Activated naive CD8-positive, alpha-beta T cell treated with anti-CD3 and anti-CD28 coated beads for 36 hours (primary cell): ENCODE measurements around the gene AVPR1A. TPM values are rescaled to one million over a fixed set of nuclear protein-coding genes. Genes with fewer than 3 reads are reported as not detected.
"Not testable (repeated sequence)": the region's sequence is repeated elsewhere in the genome, so short reads cannot be mapped to it uniquely, and the experiment has no call there.

ENCODE experiments used
- DNase-seq: peaks from one replicate; pipeline ENCODE4 v3.0.0; 2021
- H3K27ac Mint-ChIP-seq: one replicate; pipeline ENCODE4 v1.8.0; 2022; ENCODE audit warnings: mild to moderate bottlenecking, moderate library complexity, mixed read lengths
- H3K27me3 Mint-ChIP-seq: one replicate; pipeline ENCODE4 v1.8.0; 2022; ENCODE audit warnings: mild to moderate bottlenecking, mixed read lengths
- H3K36me3 Mint-ChIP-seq: one replicate; pipeline ENCODE4 v1.8.0; 2021; ENCODE audit warnings: mild to moderate bottlenecking, mixed read lengths
- H3K4me1 Mint-ChIP-seq: one replicate; pipeline ENCODE4 v1.8.0; 2021; ENCODE audit warnings: mixed read lengths
- H3K4me3 Mint-ChIP-seq: one replicate; pipeline ENCODE4 v1.8.0; 2022; ENCODE audit warnings: mild to moderate bottlenecking, moderate library complexity, mixed read lengths
- H3K9me3 Mint-ChIP-seq: one replicate; pipeline ENCODE4 v1.8.0; 2022; ENCODE audit warnings: mixed read lengths
- total RNA-seq, 2 experiments: library from RNA; stranded (reverse); gene quantifications; one replicate each; pipeline ENCODE4 v1.2.3, GENCODE V29; 2021

Gene AVPR1A
- total RNA-seq: not detected

GRCh38 chr12:63150713-63151622 lies at the start of gene AVPR1A:
Gene AVPR1A, minus strand, starts transcription at chr12:63151201. Its CDS starts 365 bp downstream, at chr12:63150836.
- Mint-ChIP-seq H3K9me3 (no peaks in the 10 kb centered on the region), H3K27ac (no peak within 1 kb of the TSS), H3K4me1 (peaks cover 10% of the 10 kb centered on the region), H3K27me3 (peaks cover 71% of the 10 kb centered on the region), H3K36me3 (no peaks in the 10 kb centered on the region), H3K4me3 (peak within 1 kb of the TSS; percentile 53)
- DNase-seq: peak; percentile 1

GRCh38 chr12:63196168-63196567 lies 45.2 kb upstream of the AVPR1A start:
- Mint-ChIP-seq H3K27me3 (no peaks in the 10 kb centered on the region), H3K4me1 (no peaks in the 10 kb centered on the region), H3K36me3 (no peaks in the 10 kb centered on the region), H3K9me3 (peaks cover 1% of the 10 kb centered on the region), H3K27ac (no peak overlapping the region), H3K4me3 (no peak overlapping the region)
- DNase-seq: no peak

- Mint-ChIP-seq H3K36me3 (peaks cover 6% of the 10 kb centered on the region), H3K4me3 (no peak overlapping the region), H3K27me3 (no peaks in the 10 kb centered on the region), H3K27ac (no peak overlapping the region), H3K4me1 (no peaks in the 10 kb centered on the region), H3K9me3 (peaks cover 32% of the 10 kb centered on the region)
- no peak for DNase-seq
These were observed 28.2 kb upstream of the AVPR1A start for GRCh38 chr12:63179224-63179623.

GRCh38 chr12:63170321-63170720 lies 19.3 kb upstream of the AVPR1A start:
- no peak for DNase-seq
- Mint-ChIP-seq H3K4me3 (no peak overlapping the region), H3K36me3 (peaks cover 3% of the 10 kb centered on the region), H3K9me3 (peaks cover 3% of the 10 kb centered on the region), H3K27ac (no peak overlapping the region), H3K27me3 (peaks cover 3% of the 10 kb centered on the region), H3K4me1 (no peaks in the 10 kb centered on the region)

GRCh38 chr12:63167741-63168140 lies 16.7 kb upstream of the AVPR1A start:
- not testable (repeated sequence) for H3K27me3 Mint-ChIP-seq, H3K36me3 Mint-ChIP-seq, H3K4me3 Mint-ChIP-seq, DNase-seq, H3K27ac Mint-ChIP-seq, H3K9me3 Mint-ChIP-seq, H3K4me1 Mint-ChIP-seq

GRCh38 chr12:63164911-63165310 lies 13.9 kb upstream of the AVPR1A start:
- no peaks in the 10 kb centered on the region for H3K36me3 Mint-ChIP-seq
- peaks cover 10% of the 10 kb centered on the region for H3K27me3 Mint-ChIP-seq
- H3K27ac Mint-ChIP-seq: no peak overlapping the region
- H3K4me1 Mint-ChIP-seq: no peaks in the 10 kb centered on the region
- no peak for DNase-seq
- H3K4me3 Mint-ChIP-seq: no peak overlapping the region
- no peaks in the 10 kb centered on the region for H3K9me3 Mint-ChIP-seq

DNA sequence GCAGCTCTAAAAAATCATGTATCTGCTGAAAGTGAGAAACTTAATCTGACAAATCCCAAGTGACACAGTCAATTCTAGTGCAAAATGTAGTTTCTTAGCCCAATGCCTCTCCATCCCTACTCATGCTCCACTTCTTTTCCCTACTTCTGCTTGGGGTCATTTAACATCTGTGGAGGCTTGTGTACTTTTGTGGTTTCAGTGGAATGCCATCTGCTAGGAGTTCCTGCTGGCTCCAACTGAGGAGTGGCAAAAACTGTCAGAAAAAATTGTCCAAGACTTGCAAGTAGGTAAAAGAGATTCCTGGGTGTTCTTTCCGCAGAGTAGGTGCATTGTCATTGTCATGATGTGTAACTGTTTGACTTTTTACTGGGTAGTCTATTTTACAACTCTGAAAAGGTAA lies 12.5 kb upstream of the AVPR1A start:
- Mint-ChIP-seq H3K4me1 (no peaks in the 10 kb centered on the region), H3K36me3 (no peaks in the 10 kb centered on the region), H3K27me3 (peaks cover 10% of the 10 kb centered on the region), H3K9me3 (no peaks in the 10 kb centered on the region), H3K27ac (no peak overlapping the region), H3K4me3 (no peak overlapping the region)
- no peak for DNase-seq

- Mint-ChIP-seq H3K27ac (no peak overlapping the region), H3K36me3 (no peaks in the 10 kb centered on the region), H3K27me3 (peaks cover 43% of the 10 kb centered on the region), H3K4me1 (peaks cover 8% of the 10 kb centered on the region), H3K4me3 (no peak overlapping the region), H3K9me3 (no peaks in the 10 kb centered on the region)
- DNase-seq: no peak
These were observed 4.4 kb upstream of the AVPR1A start for GRCh38 chr12:63155375-63155774.

- Mint-ChIP-seq H3K4me1 (peaks cover 10% of the 10 kb centered on the region), H3K4me3 (no peak overlapping the region), H3K9me3 (no peaks in the 10 kb centered on the region), H3K36me3 (no peaks in the 10 kb centered on the region), H3K27me3 (peaks cover 51% of the 10 kb centered on the region), H3K27ac (no peak overlapping the region)
- DNase-seq: no peak
These were observed 3.6 kb upstream of the AVPR1A start for GRCh38 chr12:63154560-63154959.

- no peaks in the 10 kb centered on the region for H3K36me3 Mint-ChIP-seq
- peaks cover 65% of the 10 kb centered on the region for H3K27me3 Mint-ChIP-seq
- H3K4me3 Mint-ChIP-seq: no peak overlapping the region
- no peak overlapping the region for H3K27ac Mint-ChIP-seq
- no peak for DNase-seq
- peaks cover 10% of the 10 kb centered on the region for H3K4me1 Mint-ChIP-seq
- no peaks in the 10 kb centered on the region for H3K9me3 Mint-ChIP-seq
These were observed 1.3 kb upstream of the AVPR1A start for GRCh38 chr12:63152321-63152700.

DNA sequence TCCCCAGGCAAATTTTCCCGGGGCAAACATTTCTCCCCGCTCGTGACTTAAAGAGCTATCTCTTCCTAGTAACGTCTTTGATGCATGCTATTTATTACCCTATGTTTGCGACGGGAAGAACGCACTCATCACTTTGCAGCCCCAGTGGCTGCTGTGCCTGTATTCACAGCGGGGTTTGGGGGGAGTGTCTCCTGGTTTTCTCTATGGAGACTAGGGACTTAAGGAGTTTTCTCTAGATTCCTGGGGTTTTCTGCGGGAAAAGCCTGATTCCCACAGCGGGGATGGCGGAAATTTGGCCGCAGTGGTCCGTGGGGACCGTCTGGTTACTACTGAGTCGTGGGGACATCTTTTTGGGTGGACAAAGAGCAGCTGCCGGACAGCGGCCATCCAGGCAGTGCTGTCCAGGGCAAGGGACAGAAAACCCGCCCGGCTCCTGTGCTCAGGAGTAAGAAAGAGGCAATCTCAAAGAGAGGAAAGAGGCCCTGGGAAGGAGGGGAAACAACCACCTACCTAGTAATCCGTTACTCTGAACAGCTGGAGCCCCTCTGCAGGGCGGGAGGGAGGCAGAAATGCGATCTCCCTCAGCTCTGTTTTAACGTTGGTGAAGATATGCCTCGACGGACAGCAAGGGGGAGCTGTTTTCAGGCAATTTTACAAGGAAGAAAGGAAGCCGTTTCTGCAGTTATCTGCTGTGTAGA lies 771 bp upstream of the AVPR1A start:
- H3K9me3 Mint-ChIP-seq: no peaks in the 10 kb centered on the region
- DNase-seq: peak; percentile 10
- H3K27me3 Mint-ChIP-seq: peaks cover 66% of the 10 kb centered on the region
- peak overlapping the region; percentile 53 for H3K4me3 Mint-ChIP-seq
- no peak overlapping the region for H3K27ac Mint-ChIP-seq
- H3K4me1 Mint-ChIP-seq: peaks cover 10% of the 10 kb centered on the region
- H3K36me3 Mint-ChIP-seq: no peaks in the 10 kb centered on the region

DNA sequence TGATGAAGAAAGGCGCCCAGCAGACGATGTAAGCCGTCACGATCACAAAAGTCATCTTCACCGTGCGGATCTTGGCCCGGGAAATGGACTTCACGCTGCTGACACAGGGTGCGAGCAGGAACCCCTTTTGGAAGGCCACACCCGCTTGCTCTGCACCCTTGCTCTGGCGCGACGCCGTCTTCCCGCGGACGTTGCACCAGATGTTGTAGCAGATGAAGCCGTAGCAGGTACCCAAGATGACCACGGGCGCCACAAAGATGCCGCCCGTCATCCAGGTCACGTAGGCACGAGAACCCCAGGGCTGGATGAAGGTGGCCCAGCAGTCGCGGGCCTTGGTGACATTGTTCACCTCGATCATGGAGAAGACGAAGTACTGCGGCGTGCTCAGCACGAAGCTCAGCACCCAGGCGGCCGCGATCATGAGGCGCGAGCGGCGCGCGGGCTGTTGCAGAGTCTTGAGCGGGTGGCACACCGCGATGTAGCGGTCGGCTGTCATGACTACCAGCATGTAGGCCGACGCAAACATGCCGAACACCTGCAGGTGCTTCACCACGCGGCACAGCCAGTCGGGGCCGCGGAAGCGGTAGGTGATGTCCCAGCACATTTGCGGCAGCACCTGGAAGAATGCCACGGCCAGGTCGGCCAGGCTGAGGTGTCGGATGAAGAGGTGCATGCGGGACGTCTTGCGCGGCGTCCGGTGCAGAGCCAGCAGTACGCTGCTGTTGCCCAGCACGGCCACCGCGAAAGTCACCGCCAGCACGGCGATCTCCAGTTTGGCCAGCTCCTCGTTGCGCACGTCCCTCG lies 890 bp downstream of the AVPR1A start:
- peak; percentile 19 for DNase-seq
- Mint-ChIP-seq H3K4me1 (peaks cover 10% of the 10 kb centered on the region), H3K36me3 (no peaks in the 10 kb centered on the region), H3K27me3 (peaks cover 67% of the 10 kb centered on the region), H3K27ac (no peak overlapping the region), H3K4me3 (no peak overlapping the region), H3K9me3 (no peaks in the 10 kb centered on the region)

DNA sequence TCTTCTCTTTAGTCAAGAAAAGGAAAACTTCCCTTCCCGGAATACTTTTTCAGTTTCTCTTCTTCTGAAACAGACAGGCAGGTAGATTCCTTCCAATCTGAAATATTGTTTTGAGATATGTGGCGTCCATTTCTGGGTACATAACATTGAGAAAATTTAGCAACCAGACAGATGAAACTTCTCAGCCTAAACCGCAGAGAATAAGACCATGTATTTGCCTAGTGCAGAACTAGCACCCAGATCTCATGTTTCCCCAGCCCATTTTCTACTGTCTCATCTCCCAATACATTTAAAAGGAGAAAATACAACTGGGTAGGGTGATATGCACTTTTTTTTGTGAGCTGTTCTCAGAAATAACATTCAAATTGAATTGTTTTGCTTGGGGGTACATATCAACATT lies 6.4 kb downstream of the AVPR1A start:
- DNase-seq: no peak
- Mint-ChIP-seq H3K36me3 (no peaks in the 10 kb centered on the region), H3K27ac (no peak overlapping the region), H3K9me3 (no peaks in the 10 kb centered on the region), H3K4me3 (no peak overlapping the region), H3K27me3 (peaks cover 24% of the 10 kb centered on the region), H3K4me1 (no peaks in the 10 kb centered on the region)

- Mint-ChIP-seq H3K4me3 (no peak overlapping the region), H3K27me3 (no peaks in the 10 kb centered on the region), H3K27ac (no peak overlapping the region)
These were observed 12.5 kb downstream of the AVPR1A start for GRCh38 chr12:63138488-63138887.

GRCh38 chr12:63133981-63134380 lies 17.0 kb downstream of the AVPR1A start:
- Mint-ChIP-seq H3K4me3 (no peak overlapping the region), H3K9me3 (no peaks in the 10 kb centered on the region)

More at GRCh38 chr12:63138488-63138887, 12.5 kb downstream of the AVPR1A start:
- no peak for DNase-seq
- H3K4me1 Mint-ChIP-seq: no peaks in the 10 kb centered on the region
- no peaks in the 10 kb centered on the region for H3K36me3 Mint-ChIP-seq
- no peaks in the 10 kb centered on the region for H3K9me3 Mint-ChIP-seq

More at GRCh38 chr12:63133981-63134380, 17.0 kb downstream of the AVPR1A start:
- Mint-ChIP-seq H3K4me1 (no peaks in the 10 kb centered on the region), H3K36me3 (no peaks in the 10 kb centered on the region), H3K27ac (no peak overlapping the region), H3K27me3 (no peaks in the 10 kb centered on the region)
- no peak for DNase-seq
